ENCODE data around the gene PLXNB1.

DNA sequence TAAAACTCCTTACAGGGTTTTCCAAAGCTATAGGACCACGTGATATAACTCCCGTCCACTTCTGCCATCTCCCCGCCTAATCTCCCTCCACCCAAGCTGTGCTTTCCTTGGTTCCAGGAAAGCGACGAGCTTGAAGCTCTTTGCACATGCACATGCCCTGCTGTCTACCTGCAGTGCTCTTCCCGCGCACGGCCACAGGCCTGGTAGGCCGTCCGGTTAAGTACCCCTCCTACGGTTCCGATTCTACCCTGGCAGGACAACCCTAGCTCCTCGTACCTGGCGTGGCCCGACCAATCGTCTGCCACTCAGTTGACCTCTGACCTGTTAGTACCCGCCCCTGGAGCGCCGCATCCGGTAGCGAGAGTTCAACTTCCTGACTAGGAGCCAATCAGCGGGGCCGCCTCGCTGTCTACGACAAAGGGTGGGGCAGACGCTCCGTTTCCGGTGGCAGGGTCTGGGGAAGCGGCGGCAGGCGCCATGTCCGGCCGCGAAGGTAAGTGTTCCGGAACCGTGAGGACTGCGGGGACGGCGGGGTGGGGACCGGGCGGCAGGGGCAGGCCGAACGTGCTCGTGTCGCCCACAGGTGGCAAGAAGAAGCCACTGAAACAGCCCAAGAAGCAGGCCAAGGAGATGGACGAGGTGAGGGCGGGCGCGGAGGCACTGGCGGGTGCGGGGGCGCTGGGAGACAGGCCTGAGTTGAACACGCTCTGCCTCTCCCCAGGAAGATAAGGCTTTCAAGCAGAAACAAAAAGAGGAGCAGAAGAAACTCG is 10.1 kb upstream of the PLXNB1 start, which contains the start of the genes CCDC51 and TMA7:
- peak; percentile 73 for TF ChIP-seq POLR2AphosphoS5 (IDR thresholded peaks at IDR 0.05; ENCODE audit: low read depth, low read length)
- TF ChIP-seq, protein P1, sequence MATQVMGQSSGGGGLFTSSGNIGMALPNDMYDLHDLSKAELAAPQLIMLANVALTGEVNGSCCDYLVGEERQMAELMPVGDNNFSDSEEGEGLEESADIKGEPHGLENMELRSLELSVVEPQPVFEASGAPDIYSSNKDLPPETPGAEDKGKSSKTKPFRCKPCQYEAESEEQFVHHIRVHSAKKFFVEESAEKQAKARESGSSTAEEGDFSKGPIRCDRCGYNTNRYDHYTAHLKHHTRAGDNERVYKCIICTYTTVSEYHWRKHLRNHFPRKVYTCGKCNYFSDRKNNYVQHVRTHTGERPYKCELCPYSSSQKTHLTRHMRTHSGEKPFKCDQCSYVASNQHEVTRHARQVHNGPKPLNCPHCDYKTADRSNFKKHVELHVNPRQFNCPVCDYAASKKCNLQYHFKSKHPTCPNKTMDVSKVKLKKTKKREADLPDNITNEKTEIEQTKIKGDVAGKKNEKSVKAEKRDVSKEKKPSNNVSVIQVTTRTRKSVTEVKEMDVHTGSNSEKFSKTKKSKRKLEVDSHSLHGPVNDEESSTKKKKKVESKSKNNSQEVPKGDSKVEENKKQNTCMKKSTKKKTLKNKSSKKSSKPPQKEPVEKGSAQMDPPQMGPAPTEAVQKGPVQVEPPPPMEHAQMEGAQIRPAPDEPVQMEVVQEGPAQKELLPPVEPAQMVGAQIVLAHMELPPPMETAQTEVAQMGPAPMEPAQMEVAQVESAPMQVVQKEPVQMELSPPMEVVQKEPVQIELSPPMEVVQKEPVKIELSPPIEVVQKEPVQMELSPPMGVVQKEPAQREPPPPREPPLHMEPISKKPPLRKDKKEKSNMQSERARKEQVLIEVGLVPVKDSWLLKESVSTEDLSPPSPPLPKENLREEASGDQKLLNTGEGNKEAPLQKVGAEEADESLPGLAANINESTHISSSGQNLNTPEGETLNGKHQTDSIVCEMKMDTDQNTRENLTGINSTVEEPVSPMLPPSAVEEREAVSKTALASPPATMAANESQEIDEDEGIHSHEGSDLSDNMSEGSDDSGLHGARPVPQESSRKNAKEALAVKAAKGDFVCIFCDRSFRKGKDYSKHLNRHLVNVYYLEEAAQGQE (IDR thresholded peaks at IDR 0.05; ENCODE audit: insufficient read depth in 1 of 2, low read depth in 2 of 2, low read length in 2 of 2) = peak in 1 of 2 experiments; percentile 33; a peak in 1 of 4 replicates
- peak; percentile 71; the same call in 1 of the 2 replicates for TF ChIP-seq TAF1 (IDR thresholded peaks at IDR 0.05; ENCODE audit: borderline replicate concordance, insufficient read depth, low read length)
- no peak for TF ChIP-seq SIN3A (IDR thresholded peaks at IDR 0.05; ENCODE audit: borderline replicate concordance, insufficient read depth, low read length)

Measured in PFSK-1 (cell line).